H1 (cell line): ENCODE data around the gene SPEM3. TPM values are rescaled to one million over a fixed set of nuclear protein-coding genes. Genes with fewer than 3 reads are reported as not detected.

Source experiments
- CTCF ChIA-PET: fragments of 300-600 bp; sonication (Branson Sonifier 250); formaldehyde crosslinking; loops from one replicate; lab custom pipeline; 2021; ENCODE audit not compliant: partially characterized antibody; lab: Charles Lee
- POLR2A ChIA-PET: fragments of 300-600 bp; sonication (Branson Sonifier 250); formaldehyde crosslinking; loops from one replicate; lab custom pipeline; 2021; ENCODE audit warnings: inconsistent platforms; ENCODE audit not compliant: partially characterized antibody; lab: Charles Lee
- DNase-seq, 2 experiments: peaks; one replicate each; pipeline versions ENCODE4 v3.0.0 to v3.0.0-alpha.2; 2010 to 2022; ENCODE audit warnings: low spot score in 2 of 2, low read depth in 1 of 2, mixed read lengths in 1 of 2
- FAIRE-seq: peaks from 2 replicates; lab custom pipeline; 2011; peaks lifted over from hg19 to GRCh38; lab: Jason Lieb, UNC
- H2AFZ ChIP-seq: 2 replicates; pipeline ENCODE4 v1.8.1; 2012; ENCODE audit warnings: low read length, inconsistent platforms
- H2AK5ac ChIP-seq: 2 replicates; pipeline ENCODE4 v1.6.1; 2013; ENCODE audit warnings: low read depth, low read length
- H2BK120ac ChIP-seq: replicated peaks from 2 replicates; pipeline ENCODE3; 2013; ENCODE audit warnings: low read depth, low read length, inconsistent platforms
- H2BK12ac ChIP-seq: 2 replicates; pipeline ENCODE4 v1.6.1; 2013; ENCODE audit warnings: low read depth, low read length
- H2BK15ac ChIP-seq: 2 replicates; pipeline ENCODE4 v1.6.1; 2013; ENCODE audit warnings: low read length
- H2BK20ac ChIP-seq: 2 replicates; pipeline ENCODE4 v1.6.1; 2013; ENCODE audit warnings: low read length
- H2BK5ac ChIP-seq: 2 replicates; pipeline ENCODE4 v1.6.1; 2013; ENCODE audit warnings: low read depth, low read length
- H3K14ac ChIP-seq: 2 replicates; pipeline ENCODE4 v1.6.1; 2013; ENCODE audit warnings: inconsistent platforms; ENCODE audit not compliant: insufficient read length
- H3K18ac ChIP-seq: 2 replicates; pipeline ENCODE4 v1.6.1; 2013; ENCODE audit warnings: low read length; ENCODE audit errors: extremely low read depth
- H3K23ac ChIP-seq: 2 replicates; pipeline ENCODE4 v1.6.1; 2013; ENCODE audit warnings: inconsistent platforms; ENCODE audit not compliant: insufficient read length
- H3K23me2 ChIP-seq: 2 replicates; pipeline ENCODE4 v1.6.1; 2013; ENCODE audit warnings: low read depth, low read length
- H3K27ac ChIP-seq: 2 replicates; pipeline ENCODE4 v1.6.1; 2011; ENCODE audit warnings: low read depth, low read length, inconsistent platforms
- H3K27me3 ChIP-seq, 4 experiments: replicated peaks in 1 of 4; 1 replicate in 1 of 4; 2 replicates in 3 of 4; pipeline versions ENCODE4 v1.6.1 to v1.8.1; 2011 to 2013; ENCODE audit warnings: low read length in 3 of 4, mild to moderate bottlenecking in 3 of 4, inconsistent platforms in 2 of 4, mixed read lengths in 2 of 4, moderate library complexity in 1 of 4; ENCODE audit not compliant: control insufficient read depth in 3 of 4, insufficient read depth in 3 of 4; ENCODE audit errors: extremely low read depth in 1 of 4
- H3K36me3 ChIP-seq, 4 experiments: 2 replicates each; pipeline versions ENCODE4 v1.6.1 to v1.8.1; 2011 to 2013; ENCODE audit warnings: mild to moderate bottlenecking in 4 of 4, low read length in 3 of 4, moderate library complexity in 2 of 4, control low read depth in 1 of 4, inconsistent platforms in 1 of 4; ENCODE audit not compliant: insufficient read depth in 4 of 4, control insufficient read depth in 2 of 4
- H3K4ac ChIP-seq: replicated peaks from 2 replicates; pipeline ENCODE3; 2013; ENCODE audit warnings: low read length, low read depth, mixed read lengths, inconsistent platforms; ENCODE audit not compliant: insufficient read length
- H3K4me1 ChIP-seq, 4 experiments: replicated peaks in 1 of 4; 1 replicate in 1 of 4; 2 replicates in 3 of 4; pipeline versions ENCODE4 v1.6.1 to v1.8.1; 2011 to 2013; ENCODE audit warnings: low read length in 3 of 4, inconsistent platforms in 2 of 4, mixed read lengths in 1 of 4; ENCODE audit not compliant: insufficient read depth in 4 of 4, control insufficient read depth in 3 of 4
- H3K4me2 ChIP-seq, 2 experiments: 2 replicates each; pipeline versions ENCODE4 v1.6.1 to v1.8.1; 2011 to 2013; ENCODE audit warnings: low read depth in 2 of 2, low read length in 2 of 2, control low read depth in 1 of 2, inconsistent platforms in 1 of 2, mild to moderate bottlenecking in 1 of 2; ENCODE audit not compliant: insufficient read depth in 1 of 2
- H3K4me3 ChIP-seq, 4 experiments: fragments of 200-600, 300-600 bp in 1 of 4; sonication (generic), shearing (Covaris generic), sonication (Bioruptor Twin) in 1 of 4; 2 replicates each; pipeline versions ENCODE4 v1.5.1 to v1.8.1; 2011 to 2016; ENCODE audit warnings: low read length in 4 of 4, low read depth in 3 of 4, control low read depth in 2 of 4, inconsistent platforms in 2 of 4, mild to moderate bottlenecking in 2 of 4, mixed read lengths in 1 of 4, moderate library complexity in 1 of 4; ENCODE audit not compliant: insufficient read depth in 2 of 4; ENCODE audit errors: extremely low read depth in 1 of 4
- H3K56ac ChIP-seq: replicated peaks from 2 replicates; pipeline ENCODE3; 2013; ENCODE audit warnings: low read depth, mild to moderate bottlenecking, mixed read lengths, low read length, inconsistent platforms; ENCODE audit not compliant: insufficient read length
- H3K79me1 ChIP-seq: 2 replicates; pipeline ENCODE4 v1.6.1; 2013; ENCODE audit warnings: low read depth, low read length, control low read depth
- H3K79me2 ChIP-seq, 2 experiments: 2 replicates each; pipeline versions ENCODE4 v1.6.1 to v1.8.1; 2012 to 2013; ENCODE audit warnings: low read length in 2 of 2, mild to moderate bottlenecking in 2 of 2, inconsistent platforms in 1 of 2; ENCODE audit not compliant: insufficient read depth in 2 of 2, control insufficient read depth in 1 of 2
- H3K9ac ChIP-seq, 4 experiments: replicated peaks in 1 of 4; 1 replicate in 1 of 4; 2 replicates in 3 of 4; pipeline versions ENCODE4 v1.6.1 to v1.8.1; 2011 to 2013; ENCODE audit warnings: low read depth in 3 of 4, low read length in 3 of 4, control low read depth in 2 of 4, mild to moderate bottlenecking in 2 of 4, moderate library complexity in 2 of 4, inconsistent platforms in 1 of 4; ENCODE audit errors: extremely low read depth in 1 of 4
- H3K9me3 ChIP-seq, 2 experiments: 2 replicates each; pipeline versions ENCODE4 v1.6.1 to v1.8.1; 2012 to 2013; ENCODE audit warnings: mild to moderate bottlenecking in 2 of 2, moderate library complexity in 2 of 2, control low read depth in 1 of 2, inconsistent platforms in 1 of 2, low read depth in 1 of 2, low read length in 1 of 2, mixed read lengths in 1 of 2; ENCODE audit not compliant: insufficient read depth in 2 of 2
- H4K20me1 ChIP-seq, 2 experiments: replicated peaks in 1 of 2; 2 replicates each; pipeline versions ENCODE3 to v1.8.1; 2011 to 2013; ENCODE audit warnings: inconsistent platforms in 2 of 2, low read length in 2 of 2, mild to moderate bottlenecking in 1 of 2; ENCODE audit not compliant: insufficient read depth in 2 of 2, control insufficient read depth in 1 of 2
- H4K5ac ChIP-seq: 2 replicates; pipeline ENCODE4 v1.6.1; 2013; ENCODE audit warnings: low read length, low read depth, mixed read lengths, inconsistent platforms; ENCODE audit not compliant: insufficient read length
- H4K8ac ChIP-seq: 2 replicates; pipeline ENCODE4 v1.8.0; 2013; ENCODE audit warnings: mild to moderate bottlenecking, moderate library complexity, low read length, inconsistent platforms; ENCODE audit not compliant: insufficient read depth; ENCODE audit errors: extremely low read depth
- H4K91ac ChIP-seq: replicated peaks from 2 replicates; pipeline ENCODE3; 2013; ENCODE audit warnings: low read length, mixed read lengths, inconsistent platforms; ENCODE audit not compliant: insufficient read length
- CHD2 ChIP-seq: IDR thresholded peaks from 2 replicates; pipeline ENCODE4 v1.6.1; 2012; ENCODE audit warnings: low read length, improper control_type of control experiment
- HDAC2 ChIP-seq, 2 experiments: fragments of 300-600 bp in 1 of 2; sonication (generic) in 1 of 2; IDR thresholded peaks; 2 replicates each; pipeline ENCODE4 v1.6.1; 2011 to 2012; ENCODE audit warnings: low read depth in 2 of 2, low read length in 2 of 2, mild to moderate bottlenecking in 2 of 2, moderate library complexity in 2 of 2, borderline replicate concordance in 1 of 2, inconsistent platforms in 1 of 2
- MAX ChIP-seq: IDR thresholded peaks from 2 replicates; pipeline ENCODE4 v1.6.1; 2012; ENCODE audit warnings: inconsistent platforms
- RNF2 ChIP-seq: fragments of 200-900, 300-1000 bp; sonication (generic); IDR thresholded peaks from 2 replicates; pipeline ENCODE4 v1.7.1; 2016; ENCODE audit warnings: borderline replicate concordance, low read depth, mild to moderate bottlenecking, antibody characterized with exemption, low read length; ENCODE audit not compliant: poor library complexity, severe bottlenecking; ENCODE audit errors: missing control alignments
- WGBS, 2 experiments: shearing (Covaris generic) in 1 of 2; methylation state at CpG; one replicate each; pipeline versions ENCODE4 v1.1.6 to v1.1.7; 2013 to 2015; ENCODE audit warnings: low lambda C conversion rate in 2 of 2, mixed read lengths in 2 of 2, inconsistent platforms in 1 of 2, low coverage in 1 of 2, missing lambda C conversion rate in 1 of 2; ENCODE audit not compliant: insufficient replicate concordance in 2 of 2, insufficient coverage in 1 of 2, insufficient read length in 1 of 2; ENCODE audit errors: extremely low coverage in 1 of 2, missing lambda C conversion rate in 1 of 2; 5-methylcytosine and 5-hydroxymethylcytosine counted together
- polyA plus RNA-seq, 7 experiments: library from polyadenylated mRNA; depleted of rRNA in 3 of 7; stranded (reverse) in 5 of 7; unstranded in 2 of 7; fragments of >200 nt in 5 of 7; fragments of 200-250 nt in 2 of 7; gene quantifications; 1 replicate in 5 of 7; 2 replicates in 1 of 7; 4 replicates in 1 of 7; pipeline versions ENCODE4 v1.2.1 to v1.2.3, GENCODE V29; 2011 to 2013; ENCODE audit warnings: missing spikeins in 2 of 7, mixed read lengths in 2 of 7
- total RNA-seq: library from RNA; stranded (reverse); fragmentation: NEBNext Ultra II Directional; extraction: Animal tissue kit (Norgen Biotek cat#: 25700); gene quantifications from 2 replicates; pipeline ENCODE4 v1.2.1, GENCODE V29; 2021

Gene SPEM3
- total and polyA plus RNA-seq, 2 of the 8 experiments (the other 6 are each of a cell fraction or from before 2014, with no cell fraction given) = 0.02 TPM; not detected in 1

GRCh38 chr17:7403727-7403976 lies 25.0 kb upstream of the SPEM3 start:
- Histone ChIP-seq H3K56ac (peak overlapping the region; percentile 91), H3K4me2 (peak overlapping the region; percentile 84 to 90), H2AFZ (no peak overlapping the region), H2BK12ac (no peak overlapping the region), H3K4me3 (peak overlapping the region; percentile 67 to 94 (median 74)), H3K27me3 (no peaks in the 10 kb centered on the region; a peak in 1 of 7 replicates), H3K18ac (peak overlapping the region; percentile 96), H3K23ac (no peak overlapping the region), H2BK20ac (no peak overlapping the region), H3K36me3 (peaks cover 0 to 5% (median 1%) of the 10 kb centered on the region in 4 experiments; a peak in 1 of 8 replicates), H3K14ac (no peak overlapping the region), H3K4ac (no peak overlapping the region), H4K8ac (no peak overlapping the region), H3K23me2 (peaks cover 15% of the 10 kb centered on the region; the same call in 1 of the 2 replicates), H3K4me1 (peaks cover 0 to 15% (median 11%) of the 10 kb centered on the region in 4 experiments; a peak in 5 of 7 replicates), H2BK5ac (peak overlapping the region; percentile 76), H4K91ac (no peak overlapping the region), H4K20me1 (peaks cover 0 to 8% of the 10 kb centered on the region in 2 experiments), H4K5ac (peak overlapping the region; percentile 79), H3K27ac (peak overlapping the region; percentile 81; the same call in 1 of the 2 replicates), H3K79me2 (peaks cover 0 to 8% of the 10 kb centered on the region in 2 experiments; a peak in 1 of 4 replicates), H3K9ac (peak overlapping the region in 3 of 4 experiments; percentile 19 to 42 (median 34); a peak in 3 of 7 replicates), H2BK15ac (no peak overlapping the region), H3K79me1 (peaks cover 5% of the 10 kb centered on the region), H3K9me3 (no peaks in the 10 kb centered on the region), H2AK5ac (no peak overlapping the region), H2BK120ac (no peak overlapping the region)
- CTCF ChIA-PET = interaction anchor here (0.8 to 3.5 kb wide), 10 partner anchors 8 to 157 kb away, joined by 3 to 26 read pairs (median 5); partner anchors contain the start of genes TMEM102 and TMEM95
- no peak for DNase-seq
- WGBS, 2 experiments = 4% methylated on average over 8 of the region's 13 CpGs; no CpG with 5 or more reads in 1 of the 2 experiments
- FAIRE-seq = no peak
- POLR2A ChIA-PET = interaction anchor here (0.6 to 8.2 kb wide), 23 partner anchors 10 to 205 kb away, joined by 3 to 66 read pairs (median 4); partner anchors contain the start of genes CHRNB1, FGF11, KCTD11 and PHF23
- TF ChIP-seq HDAC2 (IDR thresholded peaks at IDR 0.05; ENCODE audit: borderline replicate concordance in 1 of 2, low read depth in 2 of 2, low read length in 2 of 2) (peak in 1 of 2 experiments; percentile 84; a peak in 1 of 4 replicates), MAX (0 out of 2 replicates have a peak, but pooled peaks have one; percentile 3), CHD2 (no peak), RNF2 (no peak)
- TF ChIP-seq, all 59 proteins: peak for 2
